CD4-positive, alpha-beta T cell (primary cell): Measurements from ENCODE around the gene CLIC5. TPM values are rescaled to one million over a fixed set of nuclear protein-coding genes. Genes with fewer than 3 reads are reported as not detected.

ENCODE experiments used
- ATAC-seq: fragments of 200-7000 bp; cut with Tn5 transposase; one replicate; pipeline ENCODE4 v1.10.0; 2022; ENCODE audit warnings: mild to moderate bottlenecking; ENCODE audit not compliant: poor library complexity
- CTCF ChIA-PET: fragments of 350-600 bp; sonication (Branson Sonifier 250); formaldehyde crosslinking; loops from one replicate; lab custom pipeline; 2021; ENCODE audit warnings: antibody characterized with exemption, inconsistent platforms; lab: Charles Lee
- POLR2A ChIA-PET: fragments of 350-600 bp; sonication (Branson Sonifier 250); formaldehyde crosslinking; loops from one replicate; lab custom pipeline; 2021; ENCODE audit warnings: antibody characterized with exemption, inconsistent platforms; lab: Charles Lee
- DNase-seq, 14 experiments: peaks; one replicate each; pipeline ENCODE4 v3.0.0-alpha.2; 2013 to 2020; ENCODE audit warnings: mixed read lengths in 2 of 14
- H3K27ac ChIP-seq, 2 donors: one replicate each; pipeline versions ENCODE4 v1.5.1 to v1.7.0; 2013; ENCODE audit warnings: low read length in 2 of 2, low read depth in 1 of 2, mild to moderate bottlenecking in 1 of 2
- H3K27me3 ChIP-seq, 2 experiments: 1 replicate in 1 of 2; 2 replicates in 1 of 2; pipeline versions ENCODE4 v1.6.1 to v1.7.0; 2013; ENCODE audit warnings: low read length in 2 of 2, control low read depth in 1 of 2, mild to moderate bottlenecking in 1 of 2, moderate library complexity in 1 of 2; ENCODE audit not compliant: insufficient read depth in 2 of 2, control insufficient read depth in 1 of 2
- H3K36me3 ChIP-seq: one replicate; pipeline ENCODE4 v1.6.1; 2013; ENCODE audit warnings: low read length, control low read depth; ENCODE audit not compliant: insufficient read depth
- H3K4me1 ChIP-seq: one replicate; pipeline ENCODE4 v1.6.1; 2013; ENCODE audit warnings: low read length, control low read depth; ENCODE audit not compliant: insufficient read depth
- H3K4me3 ChIP-seq: one replicate; pipeline ENCODE4 v1.5.1; 2013; ENCODE audit warnings: mild to moderate bottlenecking, low read length, moderate library complexity
- H3K9me3 ChIP-seq, 2 experiments: 1 replicate in 1 of 2; 2 replicates in 1 of 2; pipeline versions ENCODE4 v1.6.1 to v1.7.0; 2013; ENCODE audit warnings: low read length in 2 of 2, mild to moderate bottlenecking in 2 of 2, control low read depth in 1 of 2, moderate library complexity in 1 of 2; ENCODE audit not compliant: control insufficient read depth in 1 of 2, insufficient read depth in 1 of 2
- H3K27ac Mint-ChIP-seq: one replicate; pipeline ENCODE4 v1.8.0; 2020; ENCODE audit warnings: mixed read lengths
- H3K27me3 Mint-ChIP-seq: one replicate; pipeline ENCODE4 v1.8.0; 2021; ENCODE audit warnings: mixed read lengths
- H3K36me3 Mint-ChIP-seq: one replicate; pipeline ENCODE4 v1.8.0; 2021; ENCODE audit warnings: low read depth, mixed read lengths
- H3K4me1 Mint-ChIP-seq: one replicate; pipeline ENCODE4 v1.8.0; 2021; ENCODE audit warnings: low read depth, mixed read lengths
- H3K4me3 Mint-ChIP-seq: one replicate; pipeline ENCODE4 v1.8.0; 2020; ENCODE audit warnings: mild to moderate bottlenecking, mixed read lengths
- H3K9me3 Mint-ChIP-seq: one replicate; pipeline ENCODE4 v1.8.0; 2020; ENCODE audit warnings: mixed read lengths
- CTCF ChIP-seq: fragments of 200-600 bp; IDR thresholded peaks from one replicate; pipeline ENCODE4 v1.8.0; 2022; ENCODE audit warnings: antibody characterized with exemption, mild to moderate bottlenecking
- intact Hi-C, 2 experiments: fragments of 100-400 bp; cut with DNase I in 1 of 2; cut with micrococcal nuclease in 1 of 2; formaldehyde crosslinking; loops; one replicate each; pipeline versions ENCODE4 v1.15.1 to v1.9.0; 2023 to 2025; cut with DNase I, micrococcal nuclease
- total RNA-seq, 174 experiments: library from RNA in 2 of 174; stranded (reverse) in 2 of 174; gene quantifications; one replicate each; pipeline ENCODE4 v1.2.3 and lab custom pipeline; 2021 to 2026

CLIC5 gene
- total RNA-seq, 2 experiments from 2014 or later: 2.5 to 2.8 TPM

- H3K4me1 Mint-ChIP-seq: no peaks in the 10 kb centered on the region
- CTCF ChIA-PET: no interaction called here
Measured at GRCh38 chr6:45951321-45952167, 64.1 kb downstream of the CLIC5 start.

GRCh38 chr6:45949256-45949655 is 66.4 kb downstream of the CLIC5 start:
- no peak overlapping the region for H3K27ac ChIP-seq
- no peak overlapping the region for H3K4me3 ChIP-seq
- no peak for TF ChIP-seq CTCF
- Mint-ChIP-seq H3K4me1 (no peaks in the 10 kb centered on the region), H3K9me3 (no peaks in the 10 kb centered on the region), H3K36me3 (no peaks in the 10 kb centered on the region), H3K4me3 (no peak overlapping the region), H3K27ac (no peak overlapping the region), H3K27me3 (no peaks in the 10 kb centered on the region)
- no peaks in the 10 kb centered on the region for H3K27me3 ChIP-seq
- CTCF ChIA-PET: no interaction called here
- POLR2A ChIA-PET: no interaction called here
- peaks cover 21% of the 10 kb centered on the region for H3K36me3 ChIP-seq
- ATAC-seq: no peak
- intact Hi-C loops: no loop called here
- H3K9me3 ChIP-seq: no peaks in the 10 kb centered on the region
- H3K4me1 ChIP-seq: no peaks in the 10 kb centered on the region
- no peak for DNase-seq

More at GRCh38 chr6:45951321-45952167, 64.1 kb downstream of the CLIC5 start:
- Mint-ChIP-seq H3K4me3 (no peak overlapping the region), H3K9me3 (no peaks in the 10 kb centered on the region), H3K36me3 (no peaks in the 10 kb centered on the region), H3K27ac (no peak overlapping the region), H3K27me3 (no peaks in the 10 kb centered on the region)
- H3K27ac ChIP-seq: no peak overlapping the region
- H3K36me3 ChIP-seq: peaks cover 22% of the 10 kb centered on the region
- no peak for TF ChIP-seq CTCF
- DNase-seq: no peak
- POLR2A ChIA-PET: no interaction called here
- no peaks in the 10 kb centered on the region for H3K4me1 ChIP-seq
- H3K9me3 ChIP-seq: no peaks in the 10 kb centered on the region
- no peak for ATAC-seq
- no peaks in the 10 kb centered on the region for H3K27me3 ChIP-seq
- no peak overlapping the region for H3K4me3 ChIP-seq
- intact Hi-C loops: loop anchor here in 1 of 2 experiments (1.0 kb wide), 1 partner anchor 11 kb away; no protein-coding TSS in a partner anchor

GRCh38 chr6:45947807-45948206 is 67.9 kb downstream of the CLIC5 start:
- no peaks in the 10 kb centered on the region for H3K4me1 Mint-ChIP-seq
- no peak overlapping the region for H3K4me3 Mint-ChIP-seq
- no peak for DNase-seq
- peaks cover 16% of the 10 kb centered on the region for H3K36me3 ChIP-seq
- no peaks in the 10 kb centered on the region for H3K27me3 Mint-ChIP-seq
- no peak overlapping the region for H3K27ac Mint-ChIP-seq
- no peaks in the 10 kb centered on the region for H3K9me3 Mint-ChIP-seq
- no peaks in the 10 kb centered on the region for H3K4me1 ChIP-seq
- TF ChIP-seq CTCF: no peak
- no peaks in the 10 kb centered on the region for H3K27me3 ChIP-seq
- POLR2A ChIA-PET: no interaction called here
- intact Hi-C loops: no loop called here
- ATAC-seq: no peak
- H3K27ac ChIP-seq: no peak overlapping the region
- no peaks in the 10 kb centered on the region for H3K36me3 Mint-ChIP-seq
- no peak overlapping the region for H3K4me3 ChIP-seq
- no peaks in the 10 kb centered on the region for H3K9me3 ChIP-seq
- CTCF ChIA-PET: interaction anchor here (1.1 kb wide), 1 partner anchor 26 kb away, joined by 4 read pairs; no protein-coding TSS in a partner anchor
